Left lobe of liver (tissue), 2 donors: Measurements from ENCODE around the gene SLC16A8. TPM values are rescaled to one million over a fixed set of nuclear protein-coding genes. Genes with fewer than 3 reads are reported as not detected.
"Not testable (repeated sequence)": the region's sequence is repeated elsewhere in the genome, so short reads cannot be mapped to it uniquely, and the experiment has no call there.

Experiments
- ATAC-seq: fragments of 200-7000 bp; cut with Tn5 transposase; one replicate; pipeline ENCODE4 v1.9.1; 2020; ENCODE audit warnings: mild to moderate bottlenecking, moderate library complexity
- DNase-seq: peaks from one replicate; pipeline ENCODE4 v3.0.0-alpha.2; 2020; ENCODE audit warnings: low spot score
- total RNA-seq: library from RNA; stranded (reverse); gene quantifications from one replicate; pipeline ENCODE4 v1.2.1, GENCODE V29; 2021
- donor health status: DM: no; HTN: no; CAD: no; lungs with moderate emphysema.
- donor health status: DM: no; HTN: yes; CAD: no.

SLC16A8 gene, protein sequence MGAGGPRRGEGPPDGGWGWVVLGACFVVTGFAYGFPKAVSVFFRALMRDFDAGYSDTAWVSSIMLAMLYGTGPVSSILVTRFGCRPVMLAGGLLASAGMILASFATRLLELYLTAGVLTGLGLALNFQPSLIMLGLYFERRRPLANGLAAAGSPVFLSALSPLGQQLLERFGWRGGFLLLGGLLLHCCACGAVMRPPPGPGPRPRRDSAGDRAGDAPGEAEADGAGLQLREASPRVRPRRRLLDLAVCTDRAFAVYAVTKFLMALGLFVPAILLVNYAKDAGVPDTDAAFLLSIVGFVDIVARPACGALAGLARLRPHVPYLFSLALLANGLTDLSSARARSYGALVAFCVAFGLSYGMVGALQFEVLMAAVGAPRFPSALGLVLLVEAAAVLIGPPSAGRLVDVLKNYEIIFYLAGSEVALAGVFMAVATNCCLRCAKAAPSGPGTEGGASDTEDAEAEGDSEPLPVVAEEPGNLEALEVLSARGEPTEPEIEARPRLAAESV
- not detected for total RNA-seq

DNA sequence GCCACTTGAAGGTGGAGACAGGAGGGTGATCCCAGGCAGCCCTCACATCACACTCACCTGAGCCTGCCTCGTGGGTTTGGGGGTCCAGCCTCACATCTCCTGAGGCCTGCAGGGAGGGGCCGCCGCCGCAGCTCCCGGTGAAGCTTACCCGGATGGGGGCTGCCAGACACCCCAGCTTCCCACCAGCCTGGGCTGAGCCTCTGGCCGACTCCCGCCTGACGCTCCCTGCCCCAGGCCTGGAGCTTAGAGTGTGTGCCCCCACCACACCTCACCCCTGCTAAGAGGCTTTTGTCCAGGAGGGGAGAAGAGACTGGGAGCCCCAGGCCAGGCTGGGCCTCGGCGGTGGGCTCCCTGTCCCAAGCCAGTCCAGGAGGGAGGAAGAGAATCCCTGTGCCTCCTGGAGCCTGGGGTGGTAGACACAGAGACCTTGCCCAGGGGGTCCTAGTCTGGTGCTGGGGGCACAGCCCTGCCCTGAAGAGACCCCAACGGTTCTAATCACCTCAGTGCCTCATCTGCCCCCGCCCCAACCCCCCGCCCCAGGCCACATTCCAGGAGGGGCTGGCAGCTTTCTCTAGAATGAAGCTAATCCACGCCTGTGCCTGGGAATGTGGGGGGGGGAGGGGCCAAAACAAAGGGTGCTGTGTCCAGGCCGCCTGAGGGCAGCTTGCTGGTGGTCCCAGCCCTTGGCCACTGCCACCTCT lies at the start of gene SLC16A8:
Gene SLC16A8 (minus strand): TSS at position 254 of the 701 bp plus-strand sequence. CDS start 1,311 bp downstream, outside the sequence.
- DNase-seq, result no peak
- no peak for ATAC-seq

DNA sequence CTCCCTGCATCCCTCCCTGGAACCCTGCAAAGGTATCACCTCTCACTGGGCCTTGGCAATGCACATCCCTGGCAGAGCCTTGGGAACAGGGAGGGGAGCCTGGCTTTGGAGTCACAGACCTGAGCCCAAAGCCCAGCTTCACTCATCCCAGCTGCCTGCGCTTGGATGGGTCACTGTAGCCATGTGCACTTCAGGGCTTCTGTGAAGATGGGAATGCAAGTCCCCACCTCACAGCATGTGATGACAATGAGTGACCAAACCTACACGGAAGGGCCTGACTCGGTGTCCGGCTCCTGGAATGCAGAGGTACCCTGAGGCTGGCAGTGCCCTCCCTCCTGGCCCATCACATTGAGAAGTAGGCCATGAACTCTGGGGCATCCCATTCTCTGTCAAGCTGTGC lies 49.3 kb upstream of the SLC16A8 start:
- ATAC-seq (no peak), DNase-seq (no peak)

DNA sequence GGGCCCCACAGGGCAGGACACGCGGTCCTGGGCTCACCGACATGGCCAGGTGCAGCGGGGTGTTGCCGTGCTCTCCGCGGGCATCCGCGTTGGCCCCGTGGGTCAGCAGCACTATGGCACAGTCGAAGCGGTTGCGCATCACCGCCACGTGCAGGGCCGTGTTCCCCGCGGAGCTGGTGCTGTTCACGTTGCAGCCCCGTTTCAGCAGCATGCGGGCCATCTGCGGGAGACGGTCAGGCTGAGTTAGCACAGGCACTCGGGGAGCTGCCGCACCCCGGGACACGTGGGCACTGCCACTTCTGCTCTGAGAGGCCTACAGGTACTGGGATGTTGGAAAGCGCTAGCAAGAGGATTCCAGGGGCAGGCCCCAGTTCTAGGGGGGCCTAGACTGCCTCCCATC lies 48.8 kb upstream of the SLC16A8 start:
- DNase-seq (no peak), ATAC-seq (no peak)

DNA sequence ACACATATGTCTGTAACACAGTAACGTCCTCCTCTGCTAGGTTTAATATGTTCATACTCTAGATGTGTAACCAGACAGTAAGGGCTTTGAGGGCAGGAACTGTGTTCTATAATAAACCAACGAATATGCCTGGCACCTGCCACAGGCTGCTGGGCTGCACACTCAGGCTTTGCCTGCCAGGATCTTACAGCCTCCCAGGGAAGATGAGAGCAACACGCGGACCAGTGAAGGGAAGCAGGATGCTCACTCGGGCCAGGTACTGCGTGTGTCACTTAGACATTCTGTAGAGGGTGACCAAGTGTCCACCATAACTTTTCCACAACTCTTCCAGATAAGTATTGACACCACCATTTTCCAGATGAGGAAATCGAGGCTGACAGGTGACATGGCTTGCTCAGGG lies 48.2 kb upstream of the SLC16A8 start:
- DNase-seq, result no peak
- no peak for ATAC-seq

DNA sequence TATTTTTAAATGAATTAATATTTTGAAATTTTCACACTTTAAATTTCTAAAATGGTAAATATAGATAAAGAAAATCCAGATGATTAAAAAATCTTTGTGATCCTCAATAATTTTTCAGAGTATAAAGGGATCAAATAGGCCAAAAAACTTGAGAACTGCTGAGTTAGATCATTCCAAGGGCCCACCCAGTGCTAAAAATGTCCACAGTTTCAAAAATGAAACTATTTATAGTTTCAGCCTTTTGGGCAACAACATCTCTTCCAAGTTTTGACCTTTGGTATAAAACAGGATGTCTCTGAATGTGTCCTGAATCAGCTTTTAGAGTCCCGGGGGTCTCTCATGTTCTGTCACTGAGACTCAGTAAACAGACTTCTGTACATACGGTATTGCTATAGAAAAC lies 47.4 kb upstream of the SLC16A8 start:
- ATAC-seq (no peak), DNase-seq (no peak)

DNA sequence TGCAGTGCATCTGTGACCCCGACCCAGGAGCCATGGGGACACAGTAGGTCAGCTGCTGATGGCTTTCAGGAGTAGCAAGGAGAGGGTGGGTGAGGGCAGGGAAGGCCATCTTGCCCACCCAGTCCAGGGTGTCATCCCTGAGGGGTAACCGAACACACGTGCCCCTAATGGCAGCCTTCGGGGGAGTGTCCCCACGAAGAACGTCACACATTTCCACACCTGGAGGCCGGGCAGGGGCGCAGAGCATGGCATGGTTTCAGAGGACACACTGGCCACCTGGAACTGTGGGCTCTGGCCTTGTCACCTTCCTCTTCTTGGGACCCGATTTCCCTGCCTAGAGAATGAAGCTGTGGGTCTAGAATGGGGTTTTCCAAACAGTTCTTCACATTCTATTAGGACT lies 45.9 kb upstream of the SLC16A8 start:
- DNase-seq (no peak), ATAC-seq (no peak)

DNA sequence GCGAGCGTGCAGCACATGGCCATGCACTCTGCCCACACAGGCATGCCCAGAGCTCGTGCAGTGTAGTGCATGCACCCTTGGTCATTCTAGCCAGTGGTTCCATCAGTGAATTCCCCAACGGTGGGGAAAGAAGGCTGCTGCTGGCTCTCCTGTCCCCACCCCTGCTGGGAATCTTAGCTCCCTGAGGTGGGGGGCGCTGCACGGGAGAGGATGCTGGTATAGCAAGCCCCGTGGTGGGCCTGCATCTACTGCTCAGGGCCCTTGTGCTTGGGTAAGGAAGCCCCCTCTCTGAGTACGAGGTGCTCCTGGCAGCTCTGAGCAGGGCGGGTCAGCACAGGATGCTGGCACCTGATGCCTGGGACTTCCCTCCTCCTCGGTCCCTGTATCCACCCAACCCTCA lies 45.0 kb upstream of the SLC16A8 start:
- DNase-seq (no peak), ATAC-seq (no peak)

DNA sequence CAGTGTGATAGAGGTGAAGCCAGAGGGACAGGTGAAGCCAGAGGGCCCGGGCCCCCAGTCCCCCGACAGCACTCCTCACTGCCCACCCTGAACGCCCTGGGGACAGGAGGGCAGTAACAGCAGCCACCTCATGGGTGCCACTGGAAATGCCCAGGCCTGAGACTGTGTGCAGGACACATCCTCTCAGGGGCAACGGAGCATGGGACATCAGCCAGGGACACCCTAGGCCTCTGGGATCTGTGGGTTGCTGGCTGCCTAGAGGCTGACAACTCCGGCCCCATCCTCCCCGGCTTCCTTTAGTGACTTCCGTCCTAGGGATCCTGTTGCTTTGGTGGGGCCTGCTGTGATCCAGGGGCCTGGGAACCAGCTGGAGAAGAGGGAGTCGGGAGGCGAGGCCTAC lies 43.9 kb upstream of the SLC16A8 start:
- no peak for DNase-seq

DNA sequence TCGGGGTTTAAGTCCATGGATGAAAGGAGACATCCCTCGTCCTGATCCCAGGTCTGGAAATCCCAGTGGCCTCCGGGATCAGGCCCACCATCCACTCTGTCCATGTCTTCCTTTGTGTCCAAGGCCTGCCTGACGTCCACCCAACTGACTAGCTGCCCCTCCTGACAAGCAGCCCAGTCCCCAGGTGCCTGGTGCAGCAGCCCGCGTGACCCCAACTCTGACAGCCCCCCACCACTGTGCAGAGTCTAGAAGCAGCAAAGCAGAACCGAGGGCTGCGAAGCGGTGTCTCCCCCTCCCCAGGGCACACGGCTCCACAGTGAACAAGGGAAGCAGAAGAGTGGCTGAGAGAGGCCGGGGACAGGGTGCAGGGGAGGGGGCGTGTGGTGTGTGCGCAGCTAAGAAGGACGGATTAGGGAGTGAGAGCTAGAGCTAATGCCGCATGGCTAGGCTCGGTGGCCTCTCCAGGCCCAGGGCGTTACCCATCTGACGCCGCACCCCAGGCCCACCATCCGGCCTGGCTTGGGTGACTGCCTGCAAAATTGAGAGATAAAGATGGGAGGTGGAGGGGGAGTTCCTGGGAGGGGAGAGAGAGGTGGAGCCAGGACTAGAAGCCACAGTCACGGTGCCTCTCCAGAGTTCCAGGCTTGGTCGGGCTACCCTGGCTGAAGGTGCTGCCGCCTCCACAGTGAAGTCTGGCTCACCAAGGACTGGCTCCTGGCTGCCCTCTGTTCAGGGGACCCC lies 43.1 kb upstream of the SLC16A8 start:
- no peak for DNase-seq
- no peak for ATAC-seq

More for the DNA sequence above, 43.9 kb upstream of the SLC16A8 start:
- ATAC-seq, result no peak

DNA sequence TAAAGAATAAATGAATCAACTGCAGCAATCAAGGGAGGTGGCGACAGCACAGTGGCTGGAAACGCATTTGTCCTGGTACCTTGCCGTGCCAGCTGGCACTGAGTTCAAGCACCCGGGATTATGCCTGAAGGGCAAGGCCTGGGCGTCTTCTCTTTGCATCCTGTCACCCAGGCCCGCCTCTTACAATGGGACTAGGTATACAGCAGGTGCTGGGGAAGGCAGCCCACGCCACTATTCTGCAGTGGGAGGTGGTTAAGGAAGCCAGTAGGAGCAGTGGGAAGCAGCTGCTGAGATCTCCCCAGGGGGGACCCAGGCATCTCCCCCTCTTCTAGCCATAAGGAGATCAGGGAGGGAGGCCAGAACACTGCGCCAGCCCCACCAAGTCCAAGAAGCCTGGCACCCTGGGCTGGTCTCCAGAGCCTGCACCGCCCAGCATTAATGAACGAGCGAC lies 41.8 kb upstream of the SLC16A8 start:
- ATAC-seq (no peak), DNase-seq (no peak)

DNA sequence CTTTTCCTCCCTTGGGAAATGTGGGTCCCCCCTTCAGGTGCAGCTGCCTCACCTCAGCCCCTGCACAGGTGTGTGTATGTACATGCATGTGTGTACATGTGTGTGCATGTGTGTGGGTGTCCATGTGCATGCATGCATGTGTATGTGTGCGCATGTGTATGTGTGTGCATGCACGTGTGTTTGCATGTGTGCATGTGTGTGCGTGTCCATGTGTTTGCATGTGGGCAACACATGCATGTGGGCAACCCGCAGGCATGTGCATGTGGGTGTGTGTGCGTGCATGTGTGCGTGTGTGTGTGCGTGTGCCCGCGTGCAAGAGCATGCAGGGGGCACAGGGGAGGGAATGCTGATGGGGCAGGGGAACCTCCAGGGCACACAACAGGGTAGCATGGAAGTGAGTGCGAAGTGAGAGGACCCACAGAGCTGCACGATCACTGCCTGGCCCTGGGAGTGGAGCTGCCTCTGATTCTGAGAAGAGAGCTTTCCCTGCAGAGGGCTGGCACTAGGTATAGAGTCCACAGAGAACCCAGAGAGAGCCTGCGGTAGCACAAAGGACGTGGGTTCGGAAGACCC lies 41.1 kb upstream of the SLC16A8 start:
- DNase-seq, result no peak
- no peak for ATAC-seq

DNA sequence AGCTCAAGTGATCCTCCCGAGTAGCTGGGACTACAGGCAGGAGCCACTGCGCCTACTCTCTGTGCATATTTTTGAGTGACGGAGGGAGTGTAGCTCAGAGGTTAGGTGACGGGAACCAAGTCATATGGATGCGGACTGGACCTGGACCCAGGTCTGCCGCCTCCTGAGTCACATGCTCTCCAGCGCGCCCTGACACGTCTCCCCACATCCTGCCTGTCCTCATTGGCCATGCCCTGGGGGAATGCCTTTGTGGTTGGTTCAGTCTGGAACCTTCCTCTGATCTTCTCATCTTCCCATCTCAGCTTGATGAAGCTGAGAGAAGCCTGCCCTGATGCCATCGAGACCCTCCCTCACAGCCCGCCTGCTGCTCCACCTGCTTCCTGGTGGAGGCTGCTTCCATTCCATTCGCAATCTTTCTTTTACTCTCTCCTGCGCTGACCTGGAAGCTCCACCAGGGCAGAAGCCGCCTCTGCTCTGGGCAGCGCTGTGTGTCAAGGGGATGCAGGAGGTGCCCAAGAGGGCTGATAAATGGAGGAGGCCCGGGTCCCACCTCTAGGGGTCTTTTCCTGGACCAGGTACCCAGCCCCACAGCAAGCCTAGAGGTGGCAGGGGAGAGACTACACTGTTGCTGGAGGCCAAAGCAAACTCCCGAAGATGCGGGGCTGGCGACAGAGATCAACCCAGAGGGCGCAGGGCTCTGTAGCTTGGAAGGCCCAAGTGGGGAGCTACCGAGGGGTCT lies 40.4 kb upstream of the SLC16A8 start:
- DNase-seq (no peak), ATAC-seq (no peak)

DNA sequence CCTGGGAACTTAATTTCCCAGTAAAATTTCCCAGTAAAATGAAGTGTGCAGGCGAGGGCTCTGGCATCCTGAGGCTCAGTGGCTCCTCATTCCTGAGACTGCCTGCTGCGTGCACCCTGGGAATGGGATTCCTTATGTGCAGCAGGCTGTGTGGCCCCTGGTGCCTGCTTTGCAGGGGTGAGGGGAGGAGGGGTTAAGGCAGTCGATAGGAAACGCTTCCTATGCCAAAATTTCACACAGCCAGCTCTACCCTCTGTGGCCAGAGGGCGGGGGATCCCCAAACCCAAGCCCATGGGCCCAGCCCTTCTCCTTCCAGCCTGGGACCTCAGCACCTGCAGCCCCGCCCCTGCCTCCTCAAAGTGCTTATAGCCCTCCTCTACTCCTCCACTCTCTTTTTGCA lies 38.6 kb upstream of the SLC16A8 start:
- ATAC-seq, result no peak
- DNase-seq, result no peak

DNA sequence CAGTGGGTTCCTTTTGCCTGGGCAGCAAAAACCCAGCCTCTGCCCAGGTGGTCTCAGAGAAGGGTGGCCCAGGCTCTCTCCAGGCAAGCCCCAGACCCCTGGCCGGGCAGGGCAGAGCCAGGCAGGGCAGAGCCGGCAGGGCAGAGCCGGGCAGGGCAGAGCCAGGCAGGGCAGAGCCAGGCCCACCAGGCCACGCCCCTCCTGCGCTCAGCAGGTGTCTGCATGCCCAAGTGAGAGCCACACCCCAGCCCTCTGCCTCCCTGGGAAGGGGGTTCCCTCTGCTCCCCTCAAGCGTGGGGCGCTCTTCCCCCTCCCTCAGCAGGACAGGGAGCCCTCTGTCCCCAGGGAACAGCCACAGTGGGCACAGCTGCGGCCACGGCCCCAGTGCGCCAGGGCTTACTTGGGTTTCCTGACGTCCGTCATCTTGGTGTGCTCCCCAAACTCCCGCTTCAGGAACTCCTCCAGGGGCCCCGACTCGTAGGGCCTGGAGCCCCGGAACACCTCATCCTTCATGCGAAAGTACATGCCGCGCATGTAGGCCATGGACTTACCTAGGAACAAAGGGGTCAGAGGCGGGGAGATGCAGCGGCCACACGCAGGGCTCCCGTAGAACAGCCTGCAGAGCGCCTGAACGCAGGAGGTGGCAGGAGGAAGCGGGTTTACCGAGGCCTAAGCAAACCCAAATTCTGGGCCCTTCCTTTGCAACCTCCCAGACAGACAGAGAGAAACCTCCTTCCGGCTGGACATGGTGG lies 36.6 kb upstream of the SLC16A8 start:
- ATAC-seq, result no peak
- no peak for DNase-seq

DNA sequence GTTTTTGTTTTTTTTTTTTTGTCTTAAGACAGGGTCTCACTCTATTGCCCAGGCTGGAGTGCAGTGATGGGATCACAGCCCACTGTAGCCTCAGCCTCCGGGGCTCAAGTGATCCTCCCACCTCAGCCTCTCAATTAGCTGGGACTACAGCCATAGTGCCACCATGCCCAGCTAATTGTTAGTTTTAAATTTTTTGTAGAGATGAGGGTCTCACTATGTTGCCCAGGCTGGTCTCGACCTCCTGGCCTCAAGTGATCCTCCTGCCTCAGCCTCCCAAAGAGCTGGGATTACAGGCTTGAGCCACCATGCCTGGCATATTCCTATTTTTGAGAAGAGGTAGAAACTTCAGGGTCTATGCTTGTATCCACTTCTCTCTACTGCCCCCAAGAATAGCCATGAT lies 34.8 kb upstream of the SLC16A8 start:
- not testable (repeated sequence) for DNase-seq, ATAC-seq

DNA sequence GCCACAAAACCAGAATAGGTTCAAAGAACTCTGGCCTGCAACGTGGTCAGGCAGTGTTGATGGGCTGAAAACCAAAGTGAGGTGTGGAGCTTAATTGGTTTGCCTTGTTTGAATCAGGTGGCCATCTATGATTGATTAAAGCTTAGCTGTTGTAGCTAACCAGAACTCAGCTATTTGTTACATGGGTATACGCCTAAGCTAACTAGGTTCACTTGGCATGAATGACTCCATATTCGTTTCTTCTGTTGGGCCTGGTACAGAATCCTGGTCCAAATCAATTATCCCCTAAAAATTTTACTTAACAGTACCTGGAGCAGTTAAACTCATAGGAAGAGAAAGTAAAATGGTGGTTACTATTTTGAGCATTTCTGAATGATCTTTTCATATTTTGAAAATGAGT lies 34.2 kb upstream of the SLC16A8 start:
- ATAC-seq, result no peak
- DNase-seq, result no peak

DNA sequence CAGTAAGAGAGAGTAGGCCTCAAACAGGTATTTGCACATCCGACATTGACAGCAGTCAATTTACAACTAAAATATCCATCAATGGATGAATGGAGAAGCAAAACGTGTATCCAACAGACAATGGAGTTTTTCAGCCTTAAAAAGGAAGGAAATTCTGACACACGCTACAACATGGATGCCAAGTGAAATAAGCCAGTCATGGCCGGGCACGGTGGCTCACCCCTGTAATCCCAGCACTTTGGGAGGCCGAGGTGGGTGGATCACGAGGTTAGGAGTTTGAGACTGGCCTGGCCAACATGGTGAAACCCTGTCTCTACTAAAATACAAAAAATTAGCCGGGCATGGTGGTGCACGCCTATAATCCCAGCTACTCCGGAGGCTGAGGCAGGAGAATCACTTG lies 33.6 kb upstream of the SLC16A8 start:
- DNase-seq, ATAC-seq: not testable (repeated sequence)

DNA sequence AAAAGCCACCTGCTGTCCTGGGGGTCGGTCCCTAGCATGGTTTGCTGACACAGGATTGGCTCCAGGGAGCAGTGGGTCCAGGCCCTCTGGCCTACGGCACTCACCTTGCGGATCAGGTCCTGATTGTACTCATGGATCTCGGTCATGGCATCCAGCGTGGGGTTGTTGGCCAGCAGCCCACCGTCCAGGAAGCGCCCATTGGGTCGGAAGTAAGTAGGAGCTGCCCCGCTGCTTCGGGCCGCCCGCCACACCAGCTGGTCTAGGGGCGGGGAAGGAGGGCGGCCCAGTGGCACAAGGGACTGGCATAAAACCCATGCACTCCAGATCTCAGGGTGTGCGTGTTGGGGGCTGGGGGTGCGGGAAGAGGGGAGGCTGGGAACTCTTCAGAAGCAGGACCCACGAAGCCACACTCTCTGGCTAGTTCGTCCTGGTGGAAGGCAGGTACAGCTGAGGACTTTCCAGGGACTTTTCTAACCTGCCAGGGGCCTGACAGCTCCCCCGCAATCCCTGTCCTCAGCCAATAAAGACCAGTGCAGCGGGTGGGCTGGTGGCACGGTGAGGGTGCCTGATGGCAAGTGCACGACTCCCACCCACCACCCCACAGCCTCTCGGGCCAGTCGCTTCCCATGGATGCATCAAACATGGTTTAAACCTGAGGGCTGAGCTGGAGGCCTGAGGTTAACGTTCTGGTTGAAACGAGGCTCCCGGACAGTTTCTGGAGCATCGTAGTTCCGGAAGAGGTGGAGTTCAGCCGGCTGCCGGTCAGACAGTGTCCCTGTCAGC lies 31.6 kb upstream of the SLC16A8 start:
- no peak for DNase-seq

More for the DNA sequence above, 31.6 kb upstream of the SLC16A8 start:
- no peak for ATAC-seq
